ENCODE measurements around the gene CRISP2.

- no peak for TF ChIP-seq EZH2 (IDR thresholded peaks at IDR 0.05; ENCODE audit: insufficient read depth, poor library complexity, severe bottlenecking)
- TF ChIP-seq EZH2phosphoT487 (IDR thresholded peaks at IDR 0.05; ENCODE audit: insufficient read depth, low read depth) = no peak
Measured at GRCh38 chr6:49666480-49666879, 46.9 kb downstream of the CRISP2 start.
